ENCODE data around the gene HLA-DMA. TPM values are rescaled to one million over a fixed set of nuclear protein-coding genes. Genes with fewer than 3 reads are reported as not detected.
A peak's percentile ranks its signal among the peaks of the same experiment; 100 is the strongest.

HLA-DMA gene
- total and polyA plus RNA-seq, 9 of the 15 experiments (the other 6 are each of a cell fraction or from before 2014, with no cell fraction given): 0.13 to 0.83 (median 0.51) TPM

- TF ChIP-seq, protein P1, sequence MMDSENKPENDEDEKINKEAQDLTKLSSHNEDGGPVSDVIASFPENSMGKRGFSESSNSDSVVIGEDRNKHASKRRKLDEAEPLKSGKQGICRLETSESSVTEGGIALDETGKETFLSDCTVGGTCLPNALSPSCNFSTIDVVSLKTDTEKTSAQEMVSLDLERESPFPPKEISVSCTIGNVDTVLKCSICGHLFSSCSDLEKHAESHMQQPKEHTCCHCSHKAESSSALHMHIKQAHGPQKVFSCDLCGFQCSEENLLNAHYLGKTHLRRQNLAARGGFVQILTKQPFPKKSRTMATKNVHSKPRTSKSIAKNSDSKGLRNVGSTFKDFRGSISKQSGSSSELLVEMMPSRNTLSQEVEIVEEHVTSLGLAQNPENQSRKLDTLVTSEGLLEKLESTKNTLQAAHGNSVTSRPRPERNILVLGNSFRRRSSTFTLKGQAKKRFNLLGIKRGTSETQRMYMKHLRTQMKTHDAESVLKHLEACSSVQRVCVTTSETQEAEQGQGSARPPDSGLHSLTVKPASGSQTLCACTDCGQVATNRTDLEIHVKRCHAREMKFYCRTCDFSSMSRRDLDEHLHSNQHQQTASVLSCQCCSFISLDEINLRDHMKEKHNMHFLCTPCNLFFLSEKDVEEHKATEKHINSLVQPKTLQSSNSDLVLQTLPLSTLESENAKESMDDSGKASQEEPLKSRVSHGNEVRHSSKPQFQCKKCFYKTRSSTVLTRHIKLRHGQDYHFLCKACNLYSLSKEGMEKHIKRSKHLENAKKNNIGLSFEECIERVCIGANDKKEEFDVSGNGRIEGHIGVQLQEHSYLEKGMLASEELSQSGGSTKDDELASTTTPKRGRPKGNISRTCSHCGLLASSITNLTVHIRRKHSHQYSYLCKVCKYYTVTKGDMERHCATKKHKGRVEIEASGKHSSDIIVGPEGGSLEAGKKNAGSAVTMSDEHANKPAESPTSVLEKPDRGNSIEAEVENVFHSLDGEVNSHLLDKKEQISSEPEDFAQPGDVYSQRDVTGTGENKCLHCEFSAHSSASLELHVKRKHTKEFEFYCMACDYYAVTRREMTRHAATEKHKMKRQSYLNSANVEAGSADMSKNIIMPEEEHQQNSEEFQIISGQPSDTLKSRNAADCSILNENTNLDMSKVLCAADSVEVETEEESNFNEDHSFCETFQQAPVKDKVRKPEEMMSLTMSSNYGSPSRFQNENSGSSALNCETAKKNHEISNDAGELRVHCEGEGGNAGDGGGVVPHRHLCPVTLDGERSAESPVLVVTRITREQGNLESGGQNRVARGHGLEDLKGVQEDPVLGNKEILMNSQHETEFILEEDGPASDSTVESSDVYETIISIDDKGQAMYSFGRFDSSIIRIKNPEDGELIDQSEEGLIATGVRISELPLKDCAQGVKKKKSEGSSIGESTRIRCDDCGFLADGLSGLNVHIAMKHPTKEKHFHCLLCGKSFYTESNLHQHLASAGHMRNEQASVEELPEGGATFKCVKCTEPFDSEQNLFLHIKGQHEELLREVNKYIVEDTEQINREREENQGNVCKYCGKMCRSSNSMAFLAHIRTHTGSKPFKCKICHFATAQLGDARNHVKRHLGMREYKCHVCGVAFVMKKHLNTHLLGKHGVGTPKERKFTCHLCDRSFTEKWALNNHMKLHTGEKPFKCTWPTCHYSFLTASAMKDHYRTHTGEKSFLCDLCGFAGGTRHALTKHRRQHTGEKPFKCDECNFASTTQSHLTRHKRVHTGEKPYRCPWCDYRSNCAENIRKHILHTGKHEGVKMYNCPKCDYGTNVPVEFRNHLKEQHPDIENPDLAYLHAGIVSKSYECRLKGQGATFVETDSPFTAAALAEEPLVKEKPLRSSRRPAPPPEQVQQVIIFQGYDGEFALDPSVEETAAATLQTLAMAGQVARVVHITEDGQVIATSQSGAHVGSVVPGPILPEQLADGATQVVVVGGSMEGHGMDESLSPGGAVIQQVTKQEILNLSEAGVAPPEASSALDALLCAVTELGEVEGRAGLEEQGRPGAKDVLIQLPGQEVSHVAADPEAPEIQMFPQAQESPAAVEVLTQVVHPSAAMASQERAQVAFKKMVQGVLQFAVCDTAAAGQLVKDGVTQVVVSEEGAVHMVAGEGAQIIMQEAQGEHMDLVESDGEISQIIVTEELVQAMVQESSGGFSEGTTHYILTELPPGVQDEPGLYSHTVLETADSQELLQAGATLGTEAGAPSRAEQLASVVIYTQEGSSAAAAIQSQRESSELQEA (IDR thresholded peaks at IDR 0.05; ENCODE audit: low read depth): no peak; the same call in 1 of the 2 replicates
- TF ChIP-seq KLF13 (tag; IDR thresholded peaks at IDR 0.05; ENCODE audit: borderline replicate concordance, low read depth) (0 out of 2 replicates have a peak, but pooled peaks have one; percentile 32), ZNF23 (CRISPR knock-in tag; IDR thresholded peaks at IDR 0.05) (no peak), PTTG1 (tag; IDR thresholded peaks at IDR 0.05; ENCODE audit: low read depth) (no peak), TBP (optimal IDR thresholded peaks at IDR 0.05; ENCODE audit: low read depth, low read length) (no peak)
- TF ChIP-seq, protein P2, sequence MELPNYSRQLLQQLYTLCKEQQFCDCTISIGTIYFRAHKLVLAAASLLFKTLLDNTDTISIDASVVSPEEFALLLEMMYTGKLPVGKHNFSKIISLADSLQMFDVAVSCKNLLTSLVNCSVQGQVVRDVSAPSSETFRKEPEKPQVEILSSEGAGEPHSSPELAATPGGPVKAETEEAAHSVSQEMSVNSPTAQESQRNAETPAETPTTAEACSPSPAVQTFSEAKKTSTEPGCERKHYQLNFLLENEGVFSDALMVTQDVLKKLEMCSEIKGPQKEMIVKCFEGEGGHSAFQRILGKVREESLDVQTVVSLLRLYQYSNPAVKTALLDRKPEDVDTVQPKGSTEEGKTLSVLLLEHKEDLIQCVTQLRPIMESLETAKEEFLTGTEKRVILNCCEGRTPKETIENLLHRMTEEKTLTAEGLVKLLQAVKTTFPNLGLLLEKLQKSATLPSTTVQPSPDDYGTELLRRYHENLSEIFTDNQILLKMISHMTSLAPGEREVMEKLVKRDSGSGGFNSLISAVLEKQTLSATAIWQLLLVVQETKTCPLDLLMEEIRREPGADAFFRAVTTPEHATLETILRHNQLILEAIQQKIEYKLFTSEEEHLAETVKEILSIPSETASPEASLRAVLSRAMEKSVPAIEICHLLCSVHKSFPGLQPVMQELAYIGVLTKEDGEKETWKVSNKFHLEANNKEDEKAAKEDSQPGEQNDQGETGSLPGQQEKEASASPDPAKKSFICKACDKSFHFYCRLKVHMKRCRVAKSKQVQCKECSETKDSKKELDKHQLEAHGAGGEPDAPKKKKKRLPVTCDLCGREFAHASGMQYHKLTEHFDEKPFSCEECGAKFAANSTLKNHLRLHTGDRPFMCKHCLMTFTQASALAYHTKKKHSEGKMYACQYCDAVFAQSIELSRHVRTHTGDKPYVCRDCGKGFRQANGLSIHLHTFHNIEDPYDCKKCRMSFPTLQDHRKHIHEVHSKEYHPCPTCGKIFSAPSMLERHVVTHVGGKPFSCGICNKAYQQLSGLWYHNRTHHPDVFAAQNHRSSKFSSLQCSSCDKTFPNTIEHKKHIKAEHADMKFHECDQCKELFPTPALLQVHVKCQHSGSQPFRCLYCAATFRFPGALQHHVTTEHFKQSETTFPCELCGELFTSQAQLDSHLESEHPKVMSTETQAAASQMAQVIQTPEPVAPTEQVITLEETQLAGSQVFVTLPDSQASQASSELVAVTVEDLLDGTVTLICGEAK (IDR thresholded peaks at IDR 0.05): peak; percentile 63; the same call in 1 of the 2 replicates
- TF ChIP-seq, protein P2 (CRISPR knock-in tag; IDR thresholded peaks at IDR 0.05): no peak
- TF ChIP-seq, protein P3, sequence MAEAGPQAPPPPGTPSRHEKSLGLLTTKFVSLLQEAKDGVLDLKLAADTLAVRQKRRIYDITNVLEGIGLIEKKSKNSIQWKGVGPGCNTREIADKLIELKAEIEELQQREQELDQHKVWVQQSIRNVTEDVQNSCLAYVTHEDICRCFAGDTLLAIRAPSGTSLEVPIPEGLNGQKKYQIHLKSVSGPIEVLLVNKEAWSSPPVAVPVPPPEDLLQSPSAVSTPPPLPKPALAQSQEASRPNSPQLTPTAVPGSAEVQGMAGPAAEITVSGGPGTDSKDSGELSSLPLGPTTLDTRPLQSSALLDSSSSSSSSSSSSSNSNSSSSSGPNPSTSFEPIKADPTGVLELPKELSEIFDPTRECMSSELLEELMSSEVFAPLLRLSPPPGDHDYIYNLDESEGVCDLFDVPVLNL (CRISPR knock-in tag; IDR thresholded peaks at IDR 0.05; ENCODE audit: low read depth): no peak; the same call in 1 of the 2 replicates
Measured at GRCh38 chr6:32968093-32968866, 15.4 kb upstream of the HLA-DMA start, which contains the start of gene BRD2 (continued).

Measured in K562 (cell line).